ENCODE measurements around the gene ATG16L1.

The ATG16L1 gene

GRCh38 chr2:233251306-233252116 is at the start of gene ATG16L1:
TSS of gene ATG16L1 (plus strand) at chr2:233251673. CDS start at chr2:233251828, 155 bp downstream.
- DNase-seq: peak; percentile 92

GRCh38 chr2:233202531-233202944 is 48.9 kb upstream of the ATG16L1 start:
- DNase-seq: no peak

- no peak for DNase-seq
These were observed 48.4 kb upstream of the ATG16L1 start for GRCh38 chr2:233203060-233203459.

GRCh38 chr2:233204286-233204936 is 47.1 kb upstream of the ATG16L1 start:
- no peak for DNase-seq

- DNase-seq: no peak
These were observed 42.9 kb upstream of the ATG16L1 start for GRCh38 chr2:233208382-233209116.

- DNase-seq: no peak
These were observed 42.3 kb upstream of the ATG16L1 start for GRCh38 chr2:233209117-233209532.

GRCh38 chr2:233209533-233210171 is 41.8 kb upstream of the ATG16L1 start:
- DNase-seq: no peak

- DNase-seq: no peak
These were observed 41.2 kb upstream of the ATG16L1 start for GRCh38 chr2:233210281-233210680.

- no peak for DNase-seq
These were observed 40.5 kb upstream of the ATG16L1 start for GRCh38 chr2:233210843-233211547.

GRCh38 chr2:233211548-233211895 is 40.0 kb upstream of the ATG16L1 start:
- DNase-seq: no peak

GRCh38 chr2:233213011-233213410 is 38.5 kb upstream of the ATG16L1 start:
- no peak for DNase-seq

GRCh38 chr2:233213975-233214374 is 37.5 kb upstream of the ATG16L1 start:
- no peak for DNase-seq

GRCh38 chr2:233217892-233218377 is 33.5 kb upstream of the ATG16L1 start:
- DNase-seq: no peak

- DNase-seq: no peak
These were observed 32.6 kb upstream of the ATG16L1 start for GRCh38 chr2:233218836-233219235.

GRCh38 chr2:233219848-233220247 is 31.6 kb upstream of the ATG16L1 start:
- no peak for DNase-seq

GRCh38 chr2:233221378-233222063 is 30.0 kb upstream of the ATG16L1 start:
- no peak for DNase-seq

- DNase-seq: no peak
These were observed 28.2 kb upstream of the ATG16L1 start for GRCh38 chr2:233223059-233223894.

- DNase-seq: no peak
These were observed 26.0 kb upstream of the ATG16L1 start for GRCh38 chr2:233225230-233226068.

GRCh38 chr2:233226511-233227031 is 24.9 kb upstream of the ATG16L1 start:
- no peak for DNase-seq

All from NCI-H1694 treated with DMSO at 0.1 percent for 48 hours (cell line).